ENCODE results near the gene ZNF841.
"Not testable (repeated sequence)": the region's sequence is repeated elsewhere in the genome, so short reads cannot be mapped to it uniquely, and the experiment has no call there.

Gene ZNF841

DNA sequence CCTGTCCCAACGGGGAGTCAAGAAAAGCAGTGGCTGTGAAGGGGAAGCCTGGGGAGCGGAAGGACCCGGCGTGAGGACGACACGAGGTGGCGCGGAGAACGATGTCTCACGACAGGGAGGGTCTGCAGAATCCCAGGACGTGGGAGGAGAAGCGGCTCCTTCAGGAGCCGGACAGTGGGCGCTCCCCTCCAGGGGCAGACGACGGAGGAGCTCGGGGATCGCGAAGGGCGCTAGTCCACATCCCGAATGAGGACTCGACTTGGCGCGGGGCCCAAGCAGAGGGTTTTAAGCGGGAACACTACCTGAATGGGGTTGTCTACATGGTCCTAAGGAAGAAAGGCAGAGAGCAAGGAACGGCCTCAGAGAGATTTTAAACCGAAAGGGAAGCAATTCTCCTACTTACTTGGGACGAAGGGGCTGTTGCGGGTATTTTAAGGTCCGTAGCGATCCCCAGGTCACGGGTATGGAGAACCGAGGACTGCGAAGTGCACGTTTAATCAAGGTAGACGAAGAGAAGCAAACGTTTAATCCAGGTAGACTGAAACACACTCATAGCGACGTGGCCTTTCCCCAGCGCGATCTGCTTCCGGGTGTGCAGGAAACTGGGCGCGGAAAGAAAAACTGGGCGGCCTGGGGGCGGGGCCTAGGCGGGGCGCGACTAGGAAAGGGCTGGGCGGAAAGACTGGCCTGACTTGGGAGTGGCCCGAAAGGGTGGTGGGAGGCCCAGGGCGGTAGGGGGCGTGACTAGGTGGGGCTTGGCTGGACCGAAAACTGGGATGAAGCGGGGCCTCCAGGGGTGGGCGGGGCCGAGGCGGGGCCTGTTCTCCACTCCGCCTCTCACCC, at the start of gene ZNF841:
TSS of gene ZNF841 (minus strand) at position 594 of the 843 bp plus-strand sequence. CDS start 10,964 bp downstream, outside the sequence.
- peak; percentile 81 for DNase-seq (ENCODE audit: low read depth in 2 of 2)

DNA sequence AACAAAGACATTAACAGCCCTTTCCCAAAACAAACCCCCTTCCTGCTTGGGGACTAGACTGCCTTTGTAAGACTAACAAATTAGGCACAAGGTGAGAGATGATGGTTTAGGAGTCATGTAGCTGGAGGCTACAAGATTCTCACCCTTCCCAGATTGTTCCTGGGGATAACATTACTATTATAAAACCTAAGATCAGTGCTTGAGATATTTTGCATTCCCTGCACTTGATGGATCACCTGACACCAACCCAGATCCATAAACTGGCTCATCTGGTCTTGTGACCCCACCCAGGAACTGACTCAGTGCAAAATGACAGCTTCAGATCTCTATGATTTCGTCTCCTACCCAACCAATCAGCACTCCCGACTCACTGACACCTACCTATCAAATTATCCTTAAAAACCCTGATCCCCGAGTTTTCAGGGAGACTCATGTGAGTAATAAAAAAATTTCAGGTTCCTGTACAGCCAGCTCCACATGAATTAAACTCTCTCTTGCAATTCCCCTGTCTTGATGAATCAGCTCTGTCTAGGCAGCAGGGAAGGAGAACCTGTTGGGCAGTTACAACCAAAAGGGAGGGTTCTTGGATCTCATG, 46.5 kb upstream of the ZNF841 start:
- DNase-seq (ENCODE audit: low read depth in 2 of 2): no peak

DNA sequence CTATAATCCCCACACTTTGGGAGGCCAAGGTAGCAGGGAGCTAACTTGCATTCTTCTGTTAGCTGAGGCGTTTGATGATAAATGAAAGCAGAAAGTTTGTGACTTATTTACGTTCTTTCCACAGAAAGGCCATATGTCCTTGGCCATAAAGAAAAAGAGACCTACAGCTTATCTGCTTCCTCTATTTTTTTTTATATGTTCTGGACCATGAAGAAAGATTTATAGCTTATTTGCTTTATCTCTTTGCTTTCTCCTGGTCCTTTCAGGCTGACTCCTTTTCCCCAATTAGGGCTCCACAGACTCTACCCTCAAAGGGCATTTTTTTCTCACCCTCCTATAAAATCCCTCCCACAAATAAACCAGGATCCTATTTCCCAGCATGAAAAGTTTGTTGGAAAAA, 45.6 kb upstream of the ZNF841 start:
- no peak for DNase-seq (ENCODE audit: low read depth in 2 of 2)

DNA sequence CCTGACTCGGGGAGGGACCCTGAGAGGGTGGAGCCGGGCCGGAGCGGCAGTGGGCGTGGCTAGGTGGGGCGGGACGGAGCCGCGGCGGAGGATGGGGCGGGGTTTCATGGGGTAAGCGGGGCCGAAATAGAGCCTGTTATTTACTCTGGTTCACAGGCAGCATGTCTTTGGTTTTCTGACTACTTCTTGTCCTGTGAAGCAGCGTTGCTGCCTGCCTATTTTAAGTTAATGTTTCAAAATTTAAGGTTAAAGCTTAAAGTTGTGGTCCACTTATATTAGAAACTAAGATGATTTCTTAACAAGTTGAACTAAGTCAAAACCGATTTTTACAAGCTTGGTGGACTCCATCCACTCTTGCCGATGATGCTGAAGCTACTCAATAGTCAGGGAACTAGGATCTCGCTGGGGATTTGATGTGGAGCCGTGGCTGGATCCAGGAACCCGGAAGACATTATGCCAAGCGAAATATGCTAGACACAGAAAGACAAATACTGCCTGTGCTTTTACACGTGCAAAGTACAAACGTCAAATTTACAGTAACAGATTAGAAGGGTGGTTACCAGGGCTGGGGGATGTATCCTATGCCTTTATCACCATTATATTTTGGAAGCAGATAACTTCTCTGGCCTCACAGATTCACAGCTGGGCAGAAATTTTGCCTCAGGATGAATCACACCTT, 44.6 kb upstream of the ZNF841 start:
- DNase-seq (ENCODE audit: low read depth in 2 of 2): peak; percentile 94

DNA sequence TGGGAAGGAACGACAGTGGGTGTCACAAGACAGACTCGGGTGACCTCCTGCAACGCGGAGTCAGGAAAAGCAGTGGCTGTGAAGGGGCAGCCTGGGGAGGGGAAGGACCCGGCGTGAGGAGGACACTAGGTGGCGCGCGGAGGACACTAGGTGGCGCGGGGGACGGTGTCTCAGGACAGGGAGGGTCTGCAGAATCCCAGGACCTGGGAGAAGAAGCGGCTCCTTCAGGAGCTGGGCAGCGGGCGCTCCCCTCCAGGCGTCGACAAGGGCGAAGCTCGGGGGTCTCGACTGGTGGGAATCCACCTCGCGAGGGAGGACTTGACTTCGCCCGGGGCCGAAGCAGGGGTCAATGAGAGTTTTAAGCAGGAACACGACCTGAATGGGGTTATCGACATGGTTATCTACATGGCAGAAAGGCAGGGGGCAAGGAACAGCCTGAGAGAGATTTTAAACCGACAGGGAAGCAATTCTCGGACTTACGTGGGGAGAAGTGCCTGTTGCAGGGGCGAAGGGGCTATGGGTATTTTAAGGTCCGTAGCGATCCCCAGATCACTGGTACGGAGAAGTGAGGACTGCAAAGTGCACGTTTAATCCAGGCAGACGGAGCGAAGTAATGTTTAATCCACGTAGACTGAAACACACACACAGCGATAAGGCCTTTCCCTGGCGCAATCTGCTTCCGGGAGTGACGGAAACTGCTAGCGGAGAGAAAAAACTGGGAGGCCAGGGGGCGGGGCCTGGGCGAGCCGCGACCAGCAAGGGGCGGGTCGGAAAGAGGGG, 43.9 kb upstream of the ZNF841 start, which contains the start of gene ZNF616:
TSS of gene ZNF616 (minus strand) at position 687 of the 780 bp plus-strand sequence. CDS start 9,426 bp downstream, outside the sequence.
- peak; percentile 52 to 61 for DNase-seq (ENCODE audit: low read depth in 2 of 2)

DNA sequence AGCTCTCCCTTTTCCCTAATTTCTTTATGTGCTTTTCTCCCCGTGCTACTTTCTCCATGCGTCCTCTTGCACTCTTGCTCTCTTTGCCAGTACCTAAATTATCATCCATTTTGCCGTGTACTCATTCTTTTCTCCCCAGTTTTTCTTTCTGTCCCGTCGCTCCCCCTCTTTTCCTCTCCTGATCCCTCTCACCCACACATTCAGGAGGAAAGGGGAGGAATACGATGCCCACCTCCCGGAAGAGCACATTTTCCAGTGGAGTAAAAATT, 43.4 kb upstream of the ZNF841 start:
- DNase-seq (ENCODE audit: low read depth in 2 of 2): no peak

DNA sequence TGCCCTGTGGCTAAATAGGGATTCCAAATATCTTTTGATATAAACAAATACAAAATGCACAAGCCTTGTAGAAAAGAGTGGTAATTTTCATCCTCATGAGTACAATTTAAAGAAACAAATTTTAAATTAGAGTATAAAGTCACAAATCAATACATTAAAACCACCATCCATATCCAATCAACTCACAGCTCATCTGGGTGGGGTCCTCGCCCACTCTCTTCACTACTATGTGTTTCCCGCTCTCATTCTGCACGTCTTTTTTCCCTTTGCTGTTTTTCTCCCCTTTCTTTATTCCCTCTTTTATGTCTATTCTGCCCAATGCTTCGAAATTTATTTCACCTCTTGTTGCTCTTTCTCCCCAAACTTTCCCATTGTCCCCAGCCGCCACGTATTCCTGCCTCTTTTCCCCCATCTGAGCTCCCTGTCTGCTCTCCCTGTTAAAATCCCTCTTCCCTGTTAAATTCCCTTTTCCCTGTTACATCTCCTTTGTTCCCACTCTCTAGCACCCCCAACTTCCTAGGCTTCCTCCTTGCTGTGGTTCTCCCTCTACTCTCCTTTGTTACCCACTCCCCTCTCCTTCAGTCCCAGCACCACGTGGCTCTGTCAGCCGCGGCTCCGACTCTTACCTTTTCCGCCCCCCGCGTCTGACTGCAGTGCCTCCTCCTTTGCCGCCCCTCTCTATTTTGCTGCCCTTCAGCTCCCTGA, 42.9 kb upstream of the ZNF841 start:
- DNase-seq (ENCODE audit: low read depth in 2 of 2): peak in 1 of 2 donors; percentile 8

DNA sequence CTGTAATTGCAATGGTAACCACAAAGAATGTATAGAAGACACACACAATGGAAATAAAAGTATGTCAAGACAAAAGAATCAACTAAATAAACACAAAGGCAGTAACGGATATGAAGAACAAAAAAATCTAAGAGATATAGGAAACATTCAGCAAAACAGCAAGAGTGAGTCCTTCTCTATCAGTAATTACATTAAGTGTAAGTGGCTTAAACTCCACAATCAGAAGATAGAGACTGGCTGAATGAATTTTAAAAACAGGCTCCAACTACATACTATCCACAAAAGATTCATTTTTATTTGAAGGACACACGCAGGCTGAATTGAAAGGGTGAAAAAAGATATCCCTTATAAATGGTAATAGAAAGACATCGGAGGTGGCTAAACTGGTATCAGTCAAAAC, 24.7 kb upstream of the ZNF841 start:
- DNase-seq (ENCODE audit: low read depth in 2 of 2): no peak

DNA sequence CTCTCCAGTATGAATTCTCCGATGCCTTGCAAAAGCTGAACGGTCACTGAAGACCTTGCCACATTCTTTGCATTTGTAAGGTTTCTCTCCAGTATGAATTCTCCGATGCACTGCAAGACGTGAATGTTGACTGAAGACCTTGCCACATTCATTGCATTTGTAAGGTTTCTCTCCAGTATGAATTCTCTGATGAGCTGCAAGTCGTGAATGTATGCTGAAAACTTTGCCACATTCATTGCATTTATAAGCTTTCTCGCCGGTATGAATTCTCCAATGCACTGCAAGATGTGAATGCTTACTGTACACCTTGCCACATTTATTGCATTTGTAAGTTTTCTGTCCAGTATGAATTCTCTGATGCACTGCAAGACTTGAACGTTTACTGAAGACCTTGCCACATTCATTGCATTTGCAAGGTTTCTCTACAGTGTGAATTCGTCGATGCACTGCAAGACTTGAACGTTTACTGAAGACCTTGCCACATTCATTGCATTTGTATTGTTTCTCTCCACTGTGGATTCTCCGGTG, 20.0 kb upstream of the ZNF841 start:
- DNase-seq (ENCODE audit: low read depth in 2 of 2): no peak

DNA sequence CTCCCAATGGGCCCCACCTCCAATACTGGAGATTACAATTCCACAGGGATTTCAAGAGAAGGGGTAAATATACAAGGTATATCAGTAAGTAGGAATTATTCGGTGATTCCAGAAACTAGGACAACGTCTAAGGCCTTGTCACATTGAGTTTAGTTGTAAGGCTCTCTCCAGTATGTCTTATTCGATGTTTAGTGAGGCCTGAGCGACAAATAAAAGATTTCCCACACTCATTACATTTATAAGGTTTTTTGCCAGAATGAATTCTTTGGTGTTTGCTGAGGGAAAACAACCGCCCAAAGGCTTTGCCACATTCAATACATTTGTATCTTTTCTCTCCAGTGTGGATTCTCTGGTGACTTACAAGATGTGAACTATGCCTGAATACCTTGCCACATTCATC, 19.1 kb upstream of the ZNF841 start:
- DNase-seq (ENCODE audit: low read depth in 2 of 2): no peak

DNA sequence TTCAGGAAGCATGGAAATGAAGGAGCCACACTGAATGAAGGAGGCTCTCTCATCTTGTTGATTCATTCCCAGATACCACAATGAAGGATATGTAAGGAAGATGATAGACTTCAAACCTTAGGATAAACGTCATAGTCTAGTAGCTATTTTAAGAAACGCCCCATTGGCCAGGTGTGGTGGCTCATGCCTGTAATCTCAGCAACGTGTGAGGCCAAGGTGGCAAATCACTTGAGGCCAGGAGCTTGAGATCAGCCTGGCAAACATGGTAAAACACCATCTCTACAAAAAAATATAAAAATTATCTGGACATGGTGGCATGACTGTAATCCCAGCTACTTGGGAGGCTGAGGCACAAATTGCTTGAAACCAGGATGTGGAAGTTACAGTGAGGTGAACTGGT, 17.1 kb upstream of the ZNF841 start:
- no peak for DNase-seq (ENCODE audit: low read depth in 2 of 2)

DNA sequence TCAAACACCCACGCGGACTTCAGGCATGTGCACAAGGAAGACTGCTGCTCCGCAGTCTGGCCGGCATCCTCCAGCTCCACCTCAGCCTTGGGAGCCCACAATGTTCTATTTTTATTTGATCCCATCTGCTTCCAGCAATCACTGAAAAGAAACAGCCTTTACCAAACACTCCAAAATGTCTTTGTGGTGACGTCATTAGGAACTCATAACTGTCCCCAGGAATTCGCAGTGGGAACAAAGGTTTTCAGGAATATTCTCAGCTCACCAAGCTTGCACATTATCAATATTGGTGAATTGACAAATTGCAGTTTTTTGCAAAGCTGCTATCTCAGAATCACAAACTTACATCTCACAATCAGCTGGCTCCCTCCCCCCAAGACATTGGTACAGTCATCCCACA, 15.2 kb upstream of the ZNF841 start:
- DNase-seq (ENCODE audit: low read depth in 2 of 2): no peak

DNA sequence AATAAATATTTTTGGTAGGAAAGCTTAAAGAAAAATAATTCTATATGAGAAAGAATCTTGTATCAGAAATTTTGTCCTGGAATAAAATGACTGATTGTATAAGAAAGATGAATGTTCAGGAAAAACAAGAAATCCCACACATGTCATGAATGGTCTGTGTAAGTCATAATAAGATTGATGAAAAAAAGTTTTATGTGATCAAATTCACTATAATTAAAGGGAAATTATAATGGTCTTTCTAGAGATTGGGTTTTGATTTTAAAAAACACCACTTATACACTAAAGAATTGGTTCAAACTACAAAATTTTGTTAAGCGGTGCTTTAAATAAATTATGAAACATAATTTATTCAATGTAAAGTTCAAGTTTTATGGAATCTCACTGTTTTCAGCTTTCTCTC, 7.2 kb upstream of the ZNF841 start:
- no peak for DNase-seq (ENCODE audit: low read depth in 2 of 2)

DNA sequence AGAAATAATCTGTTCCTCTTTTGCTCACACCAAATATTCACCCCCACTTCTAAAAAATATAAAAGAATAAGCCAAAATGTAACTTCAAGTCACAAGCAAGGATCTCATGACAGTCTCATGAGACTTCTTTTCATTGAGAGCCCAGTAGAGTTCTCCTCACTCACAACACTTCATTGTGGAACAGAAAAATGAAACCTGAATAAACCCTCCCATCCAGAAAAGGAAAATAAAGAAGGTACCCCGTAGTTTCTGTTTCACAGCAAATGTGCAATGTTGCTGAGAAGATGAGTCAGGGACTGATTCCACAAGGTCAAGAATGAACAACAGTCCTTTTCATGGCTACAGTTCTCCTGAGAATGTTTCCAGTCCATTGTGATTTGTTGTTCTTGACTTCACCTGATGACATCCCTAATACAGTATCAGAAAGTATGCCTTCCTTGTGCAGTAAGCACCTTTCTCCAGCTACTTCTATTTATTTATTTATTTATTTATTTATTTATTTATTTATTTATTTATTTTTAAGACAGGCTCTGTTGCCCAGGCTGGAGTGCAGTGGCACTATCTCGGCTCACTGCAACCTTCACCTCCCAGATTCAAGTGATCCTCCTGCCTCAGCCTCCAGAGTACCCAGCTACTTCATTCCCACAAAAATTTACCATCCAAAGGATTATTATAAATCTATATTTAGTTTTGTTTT, 6.4 kb upstream of the ZNF841 start:
- no peak for DNase-seq (ENCODE audit: low read depth in 2 of 2)

DNA sequence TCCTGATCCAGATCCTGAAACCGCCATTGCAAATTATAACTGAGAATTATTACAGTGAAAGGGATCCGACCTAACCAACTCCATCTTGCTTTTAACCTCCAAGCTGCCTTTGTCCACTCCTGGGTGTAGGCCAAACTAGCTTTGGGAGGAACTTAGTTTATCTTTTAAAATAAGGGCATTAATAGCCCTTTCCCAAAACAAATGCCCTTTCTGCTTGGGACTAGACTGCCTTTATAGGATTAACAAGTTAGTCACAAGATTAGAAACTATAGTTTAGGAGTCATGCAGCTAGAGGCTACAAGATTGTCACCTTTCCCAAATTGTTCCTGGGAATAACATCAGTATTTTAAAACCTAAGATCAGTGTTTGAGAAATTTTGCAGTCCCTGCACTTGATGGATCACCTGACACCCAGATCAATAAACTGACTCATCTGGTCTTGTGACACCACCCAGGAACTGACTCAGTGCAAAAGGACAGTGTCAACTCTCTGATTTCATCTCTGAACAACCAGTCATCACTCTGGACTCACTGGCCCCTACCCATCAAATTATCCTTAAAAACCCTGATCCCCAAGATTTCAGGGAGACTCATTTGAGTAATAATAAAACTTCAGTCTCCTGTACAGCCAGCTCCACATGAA, 4.1 kb upstream of the ZNF841 start:
- no peak for DNase-seq (ENCODE audit: low read depth in 2 of 2)

DNA sequence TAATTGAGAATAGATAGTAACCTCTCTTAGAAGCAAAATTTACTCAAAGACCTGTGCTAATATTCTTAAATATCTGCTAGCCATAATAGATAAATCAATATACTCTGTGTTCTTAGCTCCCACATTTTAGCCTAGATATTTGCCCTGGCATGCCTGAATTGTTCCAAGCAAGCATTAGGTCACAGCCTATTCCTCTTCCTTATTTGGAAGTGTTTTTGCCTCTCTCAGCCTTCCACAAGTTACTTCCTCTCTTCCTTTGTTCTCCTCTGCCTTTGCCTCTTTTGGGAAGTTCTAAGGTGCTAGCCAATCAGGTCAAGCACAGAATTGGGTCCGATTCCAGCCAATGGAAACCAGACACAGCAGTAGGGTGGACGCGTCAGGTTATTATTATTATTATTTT, 851 bp upstream of the ZNF841 start:
- not testable (repeated sequence) for DNase-seq (ENCODE audit: low read depth in 2 of 2)

DNA sequence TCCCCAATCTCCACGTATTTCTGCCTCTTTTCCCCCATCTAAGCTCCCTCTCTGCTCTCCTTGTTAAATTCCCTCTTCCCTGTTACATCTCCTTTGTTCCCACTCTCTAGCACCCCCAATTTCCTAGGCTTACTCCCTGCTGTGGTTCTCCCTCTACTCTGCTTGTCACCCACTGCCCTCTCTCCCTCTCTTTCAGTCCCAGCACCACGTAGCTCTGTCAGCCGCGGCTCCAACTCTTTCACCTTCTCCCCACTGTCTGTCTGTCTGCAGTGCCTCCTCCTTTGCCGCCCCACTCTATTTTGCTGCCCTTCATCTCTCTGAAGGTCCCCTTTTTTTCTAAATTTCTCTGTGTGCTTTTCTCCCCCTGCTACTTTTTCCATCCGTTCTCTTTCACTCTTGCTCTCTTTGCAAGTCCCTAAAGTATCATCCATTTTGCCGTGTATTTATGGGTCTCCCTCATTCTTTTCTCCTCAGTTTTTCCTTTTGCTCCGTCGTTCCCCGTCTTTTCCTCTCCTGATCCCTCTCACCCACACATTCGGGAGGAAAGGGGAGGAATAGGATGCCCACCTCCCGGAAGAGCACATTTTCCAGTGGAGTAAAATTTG, 937 bp downstream of the ZNF841 start:
- DNase-seq (ENCODE audit: low read depth in 2 of 2): no peak

DNA sequence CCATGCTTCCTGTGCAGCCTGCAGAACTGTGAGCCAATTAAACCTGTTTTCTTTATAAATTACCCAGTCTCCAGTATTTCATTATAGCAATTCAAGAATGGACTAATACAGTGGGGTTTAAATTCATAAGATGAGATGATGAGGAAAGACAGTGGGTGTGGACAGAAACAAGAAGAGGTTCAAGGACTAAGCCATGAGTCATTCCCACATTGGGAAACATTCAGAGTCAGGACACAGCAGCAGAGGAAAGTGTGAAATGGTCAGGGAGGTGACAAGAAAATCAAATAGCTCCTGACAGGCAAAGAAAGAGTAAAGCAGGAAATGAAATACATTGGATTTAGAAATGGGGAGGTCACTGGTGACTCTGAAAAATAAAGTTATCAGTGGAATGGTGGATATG, 9.1 kb downstream of the ZNF841 start:
- no peak for DNase-seq (ENCODE audit: low read depth in 2 of 2)

DNA sequence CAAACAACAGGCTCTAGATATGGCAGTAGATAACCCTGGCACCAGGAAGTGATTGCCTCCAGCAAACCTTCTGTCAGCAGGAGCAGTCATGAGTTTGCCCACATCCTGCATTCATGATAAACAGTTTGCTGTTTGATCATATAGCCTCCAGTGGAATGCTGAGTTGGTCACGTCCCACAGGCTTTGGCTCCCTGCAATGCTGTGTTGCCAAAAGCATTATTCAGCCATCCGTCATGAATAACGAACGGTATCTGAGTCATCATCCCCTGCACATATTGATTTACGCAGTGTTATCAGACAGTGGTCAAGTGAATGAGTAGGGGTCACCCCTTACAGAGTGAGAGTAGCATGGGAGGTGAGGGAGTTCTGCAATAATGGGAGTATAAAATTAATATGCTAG, 25.1 kb downstream of the ZNF841 start:
- DNase-seq (ENCODE audit: low read depth in 2 of 2): no peak

DNA sequence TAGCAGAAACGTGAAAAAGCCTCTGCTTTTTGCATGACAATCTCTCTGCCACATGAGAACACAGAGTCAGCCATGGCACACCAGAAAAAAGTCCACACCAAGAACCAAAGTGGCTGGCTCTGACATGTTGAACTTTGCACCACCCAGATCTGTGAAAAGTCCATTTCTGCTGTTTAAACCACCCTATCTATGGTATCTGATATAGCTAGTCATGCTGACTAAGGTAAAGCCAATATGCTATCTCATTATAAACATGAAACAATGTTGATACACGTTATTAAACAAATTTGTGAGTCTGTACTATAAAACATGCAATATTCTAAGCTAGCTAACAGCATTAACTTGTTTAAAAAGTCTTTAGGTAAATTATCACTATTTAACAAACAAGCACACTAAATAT, 25.9 kb downstream of the ZNF841 start:
- no peak for DNase-seq (ENCODE audit: low read depth in 2 of 2)
